Mesothelial cell of epicardium (in vitro differentiated cells): ENCODE results near the gene VWA5B1. TPM values are rescaled to one million over a fixed set of nuclear protein-coding genes. Genes with fewer than 3 reads are reported as not detected.

Source experiments
- DNase-seq, 2 experiments: peaks; one replicate each; pipeline ENCODE4 v3.0.0; 2021; ENCODE audit warnings: low spot score in 2 of 2; ENCODE audit not compliant: unreplicated experiment in 2 of 2
- H3K27ac Mint-ChIP-seq: 2 replicates; pipeline ENCODE4 v1.8.0; 2021; ENCODE audit warnings: mixed read lengths
- H3K27me3 Mint-ChIP-seq: 2 replicates; pipeline ENCODE4 v1.8.0; 2021; ENCODE audit warnings: low read depth, mixed read lengths
- H3K36me3 Mint-ChIP-seq: 2 replicates; pipeline ENCODE4 v1.8.0; 2021; ENCODE audit warnings: mixed read lengths
- H3K4me1 Mint-ChIP-seq: 2 replicates; pipeline ENCODE4 v1.8.0; 2021; ENCODE audit warnings: mixed read lengths
- H3K4me3 Mint-ChIP-seq: 2 replicates; pipeline ENCODE4 v1.8.0; 2021; ENCODE audit warnings: mild to moderate bottlenecking, moderate library complexity, mixed read lengths
- H3K9me3 Mint-ChIP-seq: 2 replicates; pipeline ENCODE4 v1.8.0; 2021; ENCODE audit warnings: mixed read lengths
- total RNA-seq: library from RNA; stranded (reverse); gene quantifications from 3 replicates; pipeline ENCODE4 v1.2.1, GENCODE V29; 2021
- TF ChIP-seq, protein P1 (sequence below): fragments of 200-600 bp; sonication (generic); IDR thresholded peaks from one replicate; pipeline ENCODE4 v1.5.0; 2021; ENCODE audit warnings: antibody characterized with exemption; ENCODE audit not compliant: unreplicated experiment

The VWA5B1 gene
- total RNA-seq, 1 donor from 2014 or later: 0.25 TPM

DNA sequence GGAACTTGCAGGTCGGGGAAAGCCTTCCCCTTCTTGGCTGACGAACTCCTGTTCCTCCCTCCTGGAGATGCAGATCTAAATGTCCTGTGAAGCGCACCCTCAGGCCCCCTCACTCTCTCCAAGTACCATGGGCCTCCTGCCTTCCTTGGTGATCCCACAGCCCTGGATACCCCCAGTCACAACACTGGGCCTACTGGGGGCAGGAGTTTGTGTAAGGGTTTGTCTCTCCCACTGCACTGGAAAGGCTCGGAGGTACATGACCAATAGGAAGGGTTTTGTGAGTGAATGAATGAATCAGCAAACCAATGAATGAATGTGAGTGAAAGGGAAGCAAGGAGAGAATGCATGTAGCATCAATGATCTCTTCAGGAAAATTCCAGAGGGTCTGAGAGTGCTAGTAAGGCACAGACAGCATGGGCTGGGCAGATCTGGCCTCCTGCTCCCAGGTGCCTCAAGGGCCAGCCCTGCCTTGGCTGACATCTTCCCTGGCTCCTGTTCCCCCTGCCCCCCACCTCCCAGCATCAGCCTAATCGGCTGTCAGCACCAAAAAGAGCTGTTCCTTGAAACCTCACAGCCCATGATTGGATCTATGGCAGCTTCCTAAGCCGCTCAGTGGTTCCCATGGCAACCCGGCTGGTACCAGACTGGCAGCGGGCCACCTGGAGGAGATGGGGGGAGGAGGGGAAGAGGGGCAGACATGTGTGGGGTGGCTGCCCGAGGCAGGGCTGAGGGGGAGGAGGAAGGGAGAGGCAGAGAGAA, 95.8 kb downstream of the VWA5B1 start:
- no peak overlapping the region for H3K27ac Mint-ChIP-seq
- TF ChIP-seq, protein P1, sequence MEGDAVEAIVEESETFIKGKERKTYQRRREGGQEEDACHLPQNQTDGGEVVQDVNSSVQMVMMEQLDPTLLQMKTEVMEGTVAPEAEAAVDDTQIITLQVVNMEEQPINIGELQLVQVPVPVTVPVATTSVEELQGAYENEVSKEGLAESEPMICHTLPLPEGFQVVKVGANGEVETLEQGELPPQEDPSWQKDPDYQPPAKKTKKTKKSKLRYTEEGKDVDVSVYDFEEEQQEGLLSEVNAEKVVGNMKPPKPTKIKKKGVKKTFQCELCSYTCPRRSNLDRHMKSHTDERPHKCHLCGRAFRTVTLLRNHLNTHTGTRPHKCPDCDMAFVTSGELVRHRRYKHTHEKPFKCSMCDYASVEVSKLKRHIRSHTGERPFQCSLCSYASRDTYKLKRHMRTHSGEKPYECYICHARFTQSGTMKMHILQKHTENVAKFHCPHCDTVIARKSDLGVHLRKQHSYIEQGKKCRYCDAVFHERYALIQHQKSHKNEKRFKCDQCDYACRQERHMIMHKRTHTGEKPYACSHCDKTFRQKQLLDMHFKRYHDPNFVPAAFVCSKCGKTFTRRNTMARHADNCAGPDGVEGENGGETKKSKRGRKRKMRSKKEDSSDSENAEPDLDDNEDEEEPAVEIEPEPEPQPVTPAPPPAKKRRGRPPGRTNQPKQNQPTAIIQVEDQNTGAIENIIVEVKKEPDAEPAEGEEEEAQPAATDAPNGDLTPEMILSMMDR: no peak
- no peaks in the 10 kb centered on the region for H3K36me3 Mint-ChIP-seq
- H3K4me3 Mint-ChIP-seq: no peak overlapping the region
- H3K4me1 Mint-ChIP-seq: no peaks in the 10 kb centered on the region
- peaks cover 83% of the 10 kb centered on the region for H3K27me3 Mint-ChIP-seq
- H3K9me3 Mint-ChIP-seq: no peaks in the 10 kb centered on the region
- DNase-seq: no peak

DNA sequence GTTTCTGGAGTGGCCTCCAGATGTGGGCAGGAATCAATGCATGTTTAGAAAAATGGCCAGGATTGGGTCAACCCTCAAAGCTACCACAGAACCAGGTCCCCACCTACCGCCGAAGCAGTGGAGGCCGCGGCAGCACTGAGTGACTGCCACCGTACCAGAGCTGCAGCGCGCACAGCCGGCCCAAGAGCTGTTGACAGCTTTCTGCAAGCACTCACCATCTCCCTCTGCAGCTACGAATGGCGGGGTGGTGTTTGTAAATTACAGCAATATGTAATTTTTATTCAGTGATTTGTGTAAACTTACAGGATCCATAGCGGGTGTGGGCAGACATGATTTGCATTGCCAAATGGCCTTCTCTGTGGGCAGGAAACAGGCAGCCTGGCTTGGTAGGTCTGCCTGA, 98.9 kb downstream of the VWA5B1 start:
- no peaks in the 10 kb centered on the region for H3K4me1 Mint-ChIP-seq
- H3K4me3 Mint-ChIP-seq: no peak overlapping the region
- TF ChIP-seq, protein P1: no peak
- peaks cover 13% of the 10 kb centered on the region for H3K9me3 Mint-ChIP-seq
- H3K36me3 Mint-ChIP-seq: no peaks in the 10 kb centered on the region
- DNase-seq: no peak
- H3K27me3 Mint-ChIP-seq: peaks cover 96% of the 10 kb centered on the region
- H3K27ac Mint-ChIP-seq: no peak overlapping the region

DNA sequence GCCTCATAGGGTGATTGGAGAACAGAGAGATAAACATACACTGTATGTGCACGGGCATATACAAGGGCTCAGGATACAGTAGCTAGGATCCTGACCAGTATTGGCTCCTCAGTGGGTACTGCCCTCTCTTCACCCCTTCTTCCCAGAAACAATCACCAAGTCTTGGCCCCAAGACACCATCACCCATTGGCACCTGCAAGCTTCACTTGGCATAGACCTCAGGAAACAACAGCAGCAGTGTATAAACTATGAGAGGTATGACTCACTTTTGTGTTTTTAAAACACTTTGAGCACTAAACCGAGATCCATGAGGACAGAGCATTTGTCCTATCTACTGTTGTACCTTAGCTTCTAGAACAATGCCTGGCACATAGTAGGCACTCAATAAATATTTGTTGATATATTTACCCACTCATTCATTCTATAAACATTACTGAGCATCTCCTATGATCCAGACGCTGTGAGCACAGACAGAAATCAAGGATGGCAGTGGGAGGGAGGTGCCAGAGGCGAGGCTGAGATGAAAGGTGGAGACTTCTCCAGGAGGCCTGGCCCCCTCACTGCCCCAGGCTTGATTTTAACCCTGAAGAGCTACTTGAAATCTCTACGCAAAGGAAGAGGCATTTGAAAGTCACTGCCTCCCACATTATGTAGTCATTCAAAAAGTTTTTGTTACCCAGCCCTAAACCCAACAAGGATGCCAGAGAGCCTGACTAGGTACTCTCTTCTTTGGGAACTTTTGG, 100.1 kb downstream of the VWA5B1 start:
- Mint-ChIP-seq H3K4me3 (no peak overlapping the region), H3K27ac (no peak overlapping the region), H3K36me3 (no peaks in the 10 kb centered on the region), H3K9me3 (peaks cover 20% of the 10 kb centered on the region), H3K27me3 (peaks cover 84% of the 10 kb centered on the region), H3K4me1 (no peaks in the 10 kb centered on the region)
- no peak for DNase-seq
- TF ChIP-seq, protein P1: no peak

DNA sequence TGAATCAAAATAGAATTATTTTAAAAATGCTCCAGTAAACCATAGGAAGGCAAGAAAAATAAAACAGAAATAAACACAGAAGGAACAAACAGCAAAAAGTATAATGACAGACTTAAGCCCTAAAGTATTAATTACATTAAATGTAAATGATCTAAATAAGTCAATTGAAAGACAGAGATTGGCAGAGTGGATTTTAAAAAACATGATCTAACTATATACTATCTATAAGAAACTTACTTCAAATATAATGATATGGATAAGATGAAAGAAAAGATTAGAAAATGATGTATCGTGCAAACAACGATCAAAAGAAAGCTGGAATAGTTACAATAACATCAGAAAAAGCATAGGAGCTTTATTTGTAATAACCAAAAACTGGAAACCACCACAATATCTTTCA, 104.6 kb downstream of the VWA5B1 start:
- H3K36me3 Mint-ChIP-seq: no peaks in the 10 kb centered on the region
- DNase-seq: no peak
- peaks cover 79% of the 10 kb centered on the region for H3K27me3 Mint-ChIP-seq
- no peaks in the 10 kb centered on the region for H3K4me1 Mint-ChIP-seq
- H3K4me3 Mint-ChIP-seq: no peak overlapping the region
- no peak overlapping the region for H3K27ac Mint-ChIP-seq
- H3K9me3 Mint-ChIP-seq: peaks cover 26% of the 10 kb centered on the region
- TF ChIP-seq, protein P1: no peak

DNA sequence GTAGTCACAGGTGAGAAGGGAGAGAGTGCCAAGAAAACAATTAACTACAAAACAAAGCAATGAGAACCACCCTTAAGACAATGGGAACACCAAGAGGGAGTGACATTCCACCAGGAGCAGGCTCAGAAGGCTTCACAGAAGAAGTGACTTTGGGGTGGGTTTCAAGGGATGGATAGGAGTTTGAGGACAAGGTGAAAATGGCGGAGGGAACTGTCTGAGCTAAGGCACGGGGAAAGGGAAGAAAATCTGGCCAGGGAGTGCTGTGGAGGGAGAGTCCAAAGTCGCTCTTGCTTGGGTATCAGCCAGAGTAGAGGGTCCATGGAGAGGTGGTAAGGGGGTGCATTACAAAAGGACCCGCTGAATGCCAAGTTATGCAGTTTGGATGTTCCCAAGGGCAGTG, 108.1 kb downstream of the VWA5B1 start:
- TF ChIP-seq, protein P1: no peak
- no peak for DNase-seq
- H3K9me3 Mint-ChIP-seq: peaks cover 22% of the 10 kb centered on the region
- H3K27ac Mint-ChIP-seq: no peak overlapping the region
- no peaks in the 10 kb centered on the region for H3K36me3 Mint-ChIP-seq
- H3K4me1 Mint-ChIP-seq: no peaks in the 10 kb centered on the region
- H3K4me3 Mint-ChIP-seq: no peak overlapping the region
- H3K27me3 Mint-ChIP-seq: peaks cover 76% of the 10 kb centered on the region
